ENCODE results near the gene KRTCAP2.
"Not testable (repeated sequence)": the region's sequence is repeated elsewhere in the genome, so short reads cannot be mapped to it uniquely, and the experiment has no call there.

The KRTCAP2 gene

GRCh38 chr1:155168456-155169210 lies 4.5 kb downstream of the KRTCAP2 start:
- no peak for DNase-seq (ENCODE audit: low read depth)

GRCh38 chr1:155168105-155168445 lies 5.0 kb downstream of the KRTCAP2 start:
- not testable (repeated sequence) for DNase-seq (ENCODE audit: low read depth)

- DNase-seq (ENCODE audit: low read depth) = peak; percentile 80
These were observed 5.7 kb downstream of the KRTCAP2 start for GRCh38 chr1:155167166-155168104.

- DNase-seq (ENCODE audit: low read depth) = no peak
These were observed 6.5 kb downstream of the KRTCAP2 start for GRCh38 chr1:155166471-155167165.

GRCh38 chr1:155166051-155166470 lies 7.0 kb downstream of the KRTCAP2 start:
- DNase-seq (ENCODE audit: low read depth) = no peak

GRCh38 chr1:155164625-155165024 lies 8.5 kb downstream of the KRTCAP2 start:
- not testable (repeated sequence) for DNase-seq (ENCODE audit: low read depth)

GRCh38 chr1:155163785-155164184 lies 9.3 kb downstream of the KRTCAP2 start:
- not testable (repeated sequence) for DNase-seq (ENCODE audit: low read depth)

- DNase-seq (ENCODE audit: low read depth) = not testable (repeated sequence)
These were observed 10.5 kb downstream of the KRTCAP2 start for GRCh38 chr1:155162631-155163030.

- no peak for DNase-seq (ENCODE audit: low read depth)
These were observed 13.0 kb downstream of the KRTCAP2 start for GRCh38 chr1:155160128-155160527.

GRCh38 chr1:155158991-155159390 lies 14.1 kb downstream of the KRTCAP2 start:
- no peak for DNase-seq (ENCODE audit: low read depth)

GRCh38 chr1:155155996-155156643 lies 17.0 kb downstream of the KRTCAP2 start:
- DNase-seq (ENCODE audit: low read depth) = not testable (repeated sequence)

GRCh38 chr1:155145491-155145890 lies 27.6 kb downstream of the KRTCAP2 start:
- no peak for DNase-seq (ENCODE audit: low read depth)

- DNase-seq (ENCODE audit: low read depth) = no peak
These were observed 31.4 kb downstream of the KRTCAP2 start for GRCh38 chr1:155141749-155142148.

- no peak for DNase-seq (ENCODE audit: low read depth)
These were observed 32.5 kb downstream of the KRTCAP2 start for GRCh38 chr1:155140630-155140953.

- DNase-seq (ENCODE audit: low read depth) = peak; percentile 46
These were observed 33.0 kb downstream of the KRTCAP2 start, which contains the start of gene DPM3 for GRCh38 chr1:155139895-155140629. Gene DPM3 (minus strand): TSS chr1:155140531. CDS start chr1:155140240, 291 bp downstream.

GRCh38 chr1:155137154-155137949 lies 35.8 kb downstream of the KRTCAP2 start:
- DNase-seq (ENCODE audit: low read depth) = no peak

GRCh38 chr1:155136748-155137147 lies 36.4 kb downstream of the KRTCAP2 start:
- no peak for DNase-seq (ENCODE audit: low read depth)

GRCh38 chr1:155135415-155136028 lies 37.6 kb downstream of the KRTCAP2 start, which contains the start of gene SLC50A1:
Gene SLC50A1 (plus strand): TSS chr1:155135852. CDS start chr1:155135912, 60 bp downstream.
- DNase-seq (ENCODE audit: low read depth) = peak; percentile 86

GRCh38 chr1:155134880-155135414 lies 38.2 kb downstream of the KRTCAP2 start:
- DNase-seq (ENCODE audit: low read depth) = peak; percentile 77
